Activated T-cell treated with anti-CD3 and anti-CD28 coated beads for 48 hours (primary cell): ENCODE results near the gene NETO1.

Experiments
- DNase-seq: peaks from one replicate; pipeline ENCODE4 v3.0.0-alpha.2; 2020; ENCODE audit warnings: low read depth

The NETO1 gene

DNA sequence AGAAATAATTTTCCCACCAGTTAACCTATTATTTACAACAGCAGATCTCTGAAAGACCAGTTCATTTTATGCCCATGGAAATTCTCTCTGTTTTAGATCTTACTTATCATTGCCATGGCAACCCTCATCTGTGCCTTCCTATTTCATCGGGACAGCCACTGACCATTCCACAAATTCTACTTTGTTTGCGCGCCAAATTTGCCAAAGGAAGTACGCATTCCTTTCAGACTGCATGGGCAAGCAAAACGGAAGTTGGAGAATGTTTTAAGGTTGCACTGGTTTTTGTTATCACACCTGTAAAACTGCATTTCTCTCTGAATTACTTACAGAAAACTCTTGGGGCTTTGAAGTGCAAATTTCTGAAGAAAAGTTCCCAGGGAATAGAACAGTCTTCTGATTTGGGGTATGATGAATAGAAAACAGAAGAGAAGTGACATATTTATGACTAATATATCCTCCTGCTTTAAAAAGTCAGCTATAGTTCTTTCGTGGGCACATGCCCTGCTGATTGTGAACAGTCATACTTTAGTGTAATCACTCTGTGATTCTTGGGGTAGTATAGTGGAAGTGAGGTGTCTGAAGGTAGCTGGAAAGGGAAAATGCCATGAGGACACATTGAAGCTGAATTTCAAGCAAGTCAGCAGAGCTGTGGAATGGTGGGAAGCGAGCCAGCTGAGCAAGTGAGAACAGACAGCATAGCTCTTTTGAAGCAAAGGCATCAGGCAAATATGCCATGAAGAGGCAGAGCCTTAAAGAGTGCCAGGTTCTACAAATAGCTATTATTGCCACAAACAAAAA is 20.9 kb downstream of the NETO1 start:
- DNase-seq = no peak

DNA sequence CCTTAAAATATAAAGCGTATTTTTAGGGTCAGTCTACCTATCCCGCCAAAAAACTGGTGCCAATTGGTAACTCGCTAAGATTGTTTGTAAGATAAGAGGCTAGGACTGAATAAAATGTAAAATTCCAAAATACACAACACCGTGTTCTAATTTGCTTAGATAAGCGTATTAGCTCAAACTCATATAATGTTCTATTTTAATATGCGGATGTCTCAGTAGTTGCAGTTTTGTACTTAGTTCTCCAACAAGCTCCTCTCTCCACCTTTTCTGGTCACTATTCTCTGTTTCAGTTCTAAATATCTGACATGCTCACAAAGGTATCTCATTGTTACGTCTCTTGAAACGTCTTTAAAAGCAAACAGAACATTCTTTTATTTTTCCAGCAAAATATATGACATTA is 24.0 kb downstream of the NETO1 start:
- no peak for DNase-seq

DNA sequence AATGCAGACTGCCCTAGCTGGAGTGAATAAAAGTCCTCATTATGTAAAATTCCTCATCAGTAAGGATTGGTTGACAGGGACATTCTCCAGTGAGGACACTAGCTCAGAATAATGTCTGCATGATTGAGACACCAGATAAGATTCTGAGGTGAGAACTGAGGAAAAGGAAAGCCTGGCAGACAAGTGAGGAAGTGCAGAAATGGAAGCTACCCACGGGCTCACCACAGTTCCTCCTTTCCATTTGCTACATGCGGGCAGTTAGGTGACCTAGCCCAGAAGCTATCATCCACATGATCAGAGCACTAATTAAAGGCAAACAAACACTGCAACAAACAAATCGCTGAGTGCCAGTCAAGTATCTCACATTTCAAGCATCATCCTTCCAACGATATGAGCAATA is 27.7 kb downstream of the NETO1 start:
- DNase-seq = no peak

DNA sequence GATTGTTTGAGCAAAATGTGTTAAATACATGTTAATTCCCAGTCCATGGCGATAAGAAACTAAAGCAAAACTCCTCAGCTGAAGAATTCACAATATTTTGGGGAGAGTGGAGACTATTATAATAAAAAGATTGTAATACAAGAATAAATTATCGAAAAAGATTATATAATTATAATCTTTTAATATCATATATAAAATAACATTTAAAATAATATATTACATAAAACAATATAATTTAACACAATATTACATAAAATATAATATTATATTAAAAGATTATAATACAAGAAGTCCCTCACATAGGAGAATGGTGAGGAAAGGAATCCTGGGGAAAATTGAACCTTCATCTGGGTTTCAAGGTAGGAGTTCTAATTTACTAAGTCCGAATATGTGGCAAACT is 33.1 kb downstream of the NETO1 start:
- no peak for DNase-seq

DNA sequence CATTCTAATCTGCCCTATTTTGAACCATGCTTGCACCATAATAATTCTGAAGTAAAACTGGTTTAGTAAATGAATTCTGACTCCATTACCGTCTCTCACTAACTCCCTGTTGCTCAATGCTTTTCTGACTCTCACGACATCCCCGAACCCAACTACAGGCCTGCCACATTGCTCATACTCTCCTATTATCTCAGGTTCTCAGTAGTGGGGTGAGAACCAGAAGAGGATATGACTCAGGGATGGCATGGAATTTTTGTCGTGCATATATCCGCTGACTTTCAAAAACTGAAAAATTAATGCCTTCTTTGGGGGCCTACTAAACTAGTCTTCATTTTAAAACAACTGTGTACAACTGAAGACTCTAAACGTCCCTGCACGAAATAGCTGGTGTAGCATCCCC is 34.3 kb downstream of the NETO1 start:
- DNase-seq = no peak

DNA sequence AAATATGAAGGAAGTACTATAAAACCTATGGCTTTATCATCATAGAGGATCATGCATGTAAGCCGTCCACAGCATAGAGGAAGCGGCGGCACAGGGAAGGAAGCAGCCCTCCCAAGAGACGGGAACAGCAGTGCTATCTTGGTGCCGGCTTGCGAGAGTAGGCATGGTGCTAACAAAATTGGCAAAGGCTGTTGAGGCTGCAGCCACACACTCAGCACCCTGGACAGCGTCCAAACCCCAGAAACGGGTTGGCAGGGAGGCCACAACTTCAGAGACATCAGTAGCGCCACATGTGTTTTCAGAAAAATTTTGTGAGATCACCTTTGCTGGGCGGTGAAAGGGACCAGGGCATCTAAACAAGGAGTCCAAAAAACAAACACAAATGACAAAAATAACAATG is 37.7 kb downstream of the NETO1 start:
- no peak for DNase-seq

DNA sequence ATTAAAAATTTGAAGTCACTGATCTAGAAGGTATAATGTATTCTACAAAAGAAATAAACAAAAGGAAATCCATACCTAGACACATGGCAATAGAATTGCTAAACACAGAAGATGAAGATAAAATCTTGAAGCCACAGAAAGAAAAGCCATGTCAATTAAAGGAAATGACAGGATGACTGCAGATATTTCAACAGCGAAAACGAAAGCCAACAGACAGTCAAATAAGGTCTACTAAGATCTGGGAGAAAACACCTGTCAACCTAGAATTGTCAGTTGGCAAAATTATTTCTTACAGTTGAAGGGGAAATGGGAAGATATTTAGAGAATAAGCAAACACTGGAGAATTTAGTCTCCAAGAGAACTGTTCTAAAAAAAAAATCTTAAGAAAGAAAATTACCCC is 39.2 kb downstream of the NETO1 start:
- DNase-seq = no peak

DNA sequence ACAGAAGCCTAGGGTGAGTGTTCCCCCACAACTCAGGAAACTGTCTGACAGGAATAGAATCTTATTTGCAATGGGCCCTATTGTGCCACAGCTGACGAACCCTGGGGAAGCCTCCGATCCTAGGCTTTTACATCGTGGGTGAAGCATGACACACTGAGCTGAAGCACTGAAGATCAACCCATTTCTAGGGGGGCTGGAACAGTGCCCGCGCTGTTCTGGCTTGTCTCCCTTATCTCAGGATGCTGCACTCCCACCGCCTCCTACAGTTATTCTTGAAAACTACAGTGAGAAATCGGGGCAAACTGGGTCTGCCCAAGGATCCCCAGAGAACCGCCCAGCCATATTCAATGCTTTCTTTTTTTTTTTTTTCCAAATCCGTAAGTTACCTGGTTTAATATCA is 41.1 kb downstream of the NETO1 start:
- no peak for DNase-seq

DNA sequence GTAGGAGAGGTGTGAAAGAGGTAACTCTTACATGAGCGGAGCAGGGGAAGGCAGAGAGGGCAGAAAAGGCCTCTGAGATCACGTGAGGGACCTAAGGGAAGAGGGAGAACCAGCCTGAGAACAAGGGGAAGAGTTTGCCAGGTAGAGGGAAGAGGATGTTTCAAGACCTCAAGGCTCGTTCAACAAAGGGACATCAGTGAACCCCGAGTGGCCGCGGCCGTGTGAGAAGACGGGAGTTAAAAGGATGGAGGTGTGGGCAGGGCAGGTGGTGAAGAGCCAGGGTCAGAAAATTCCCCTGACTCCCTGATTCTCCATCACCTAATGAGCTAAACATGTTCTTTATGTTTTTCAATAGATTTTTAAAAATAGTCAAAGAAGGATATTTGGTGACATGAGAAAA is 44.4 kb downstream of the NETO1 start:
- no peak for DNase-seq

DNA sequence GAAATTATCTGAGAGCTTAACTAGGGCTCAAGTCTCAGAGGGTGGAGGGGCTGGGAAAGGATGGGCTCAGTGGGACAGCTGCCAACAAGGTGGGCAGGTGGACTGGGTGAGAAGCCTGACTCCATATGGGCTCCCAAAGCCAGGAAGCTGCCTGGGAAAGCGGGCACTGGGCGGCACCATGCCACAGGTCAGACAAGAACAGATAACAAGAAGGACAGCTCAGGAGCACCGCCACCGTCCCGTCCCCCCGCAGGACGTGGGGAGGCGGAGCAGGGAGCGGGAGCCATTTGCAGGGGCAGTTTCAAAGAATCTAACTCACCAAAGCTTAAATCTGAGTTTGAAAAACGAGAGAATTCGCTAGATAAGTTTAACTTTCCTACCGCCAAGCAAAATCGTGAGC is 45.6 kb downstream of the NETO1 start:
- no peak for DNase-seq

DNA sequence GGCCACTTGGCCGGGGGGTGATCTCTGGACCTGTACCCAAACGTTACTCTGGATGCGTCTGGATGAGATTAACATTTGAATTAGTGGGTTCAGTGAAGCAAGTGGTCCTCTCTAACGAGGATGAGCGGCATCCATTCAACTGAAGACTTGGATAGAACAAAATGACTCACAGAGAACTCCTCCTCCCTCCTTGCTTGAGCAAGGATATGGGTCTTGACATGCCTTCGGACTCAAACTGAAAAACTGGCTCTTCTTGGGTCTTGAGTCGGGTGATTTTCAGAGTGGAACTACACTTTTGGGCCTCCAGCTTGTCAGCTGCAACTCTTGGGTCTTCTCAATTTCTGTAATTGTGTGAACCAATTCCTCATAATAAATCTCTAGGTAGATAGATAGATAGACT is 47.2 kb downstream of the NETO1 start:
- DNase-seq = no peak

DNA sequence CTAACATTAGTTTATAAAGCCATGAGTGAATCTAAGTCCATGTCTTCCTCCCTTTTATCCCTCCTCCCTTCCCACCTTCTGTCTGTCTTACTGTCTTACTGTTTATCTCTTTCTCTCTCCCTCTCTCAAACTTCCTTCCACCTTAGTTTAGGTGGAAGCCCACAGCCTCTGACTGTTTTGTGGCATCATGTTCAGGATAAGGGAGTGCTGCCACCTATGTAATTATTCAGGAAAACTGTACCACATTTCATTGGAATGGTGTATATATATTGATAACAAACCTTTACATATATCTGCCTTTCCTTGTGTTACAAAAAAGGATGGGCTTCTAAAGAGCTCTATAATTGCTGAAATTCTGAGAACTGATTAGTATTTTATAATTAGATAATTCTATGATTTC is 48.7 kb downstream of the NETO1 start:
- no peak for DNase-seq

DNA sequence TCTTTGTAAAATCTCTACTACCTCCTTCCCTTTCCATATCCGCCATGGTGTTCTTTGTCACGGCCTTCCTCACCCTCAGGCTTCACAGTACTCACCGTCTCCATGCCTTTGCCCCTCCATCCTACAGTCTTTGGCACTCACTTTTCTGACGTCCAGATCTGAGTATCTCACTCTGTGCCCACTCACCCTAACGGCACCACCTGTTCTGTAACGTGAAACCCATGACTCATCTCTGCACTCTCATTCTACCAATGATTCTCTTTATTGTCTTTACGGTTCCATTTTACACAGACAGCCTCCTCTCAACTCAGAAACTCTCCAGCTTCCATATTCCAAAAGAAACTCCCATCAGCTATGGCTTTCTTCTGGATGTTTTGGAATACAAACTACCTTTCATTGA is 56.7 kb downstream of the NETO1 start:
- DNase-seq = no peak

DNA sequence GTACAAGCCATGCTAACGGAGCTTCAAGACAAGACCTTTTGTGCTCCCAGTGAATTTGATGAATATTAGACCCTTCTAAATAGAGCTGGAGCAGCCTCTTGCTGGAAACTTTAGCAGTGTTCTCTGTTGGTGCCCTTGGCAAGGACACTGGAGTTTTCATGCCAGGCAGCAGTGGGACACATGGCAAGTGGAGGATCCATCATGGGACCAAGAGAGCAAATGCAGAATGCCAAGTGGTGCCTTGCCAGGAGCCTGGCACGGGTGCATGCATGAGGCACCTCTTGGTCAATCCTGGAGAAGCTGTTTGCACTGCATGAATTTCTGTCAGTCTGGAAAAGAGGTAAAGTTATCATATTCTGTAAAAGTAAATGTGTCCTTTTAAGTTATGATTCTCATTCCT is 59.1 kb downstream of the NETO1 start:
- DNase-seq = no peak

DNA sequence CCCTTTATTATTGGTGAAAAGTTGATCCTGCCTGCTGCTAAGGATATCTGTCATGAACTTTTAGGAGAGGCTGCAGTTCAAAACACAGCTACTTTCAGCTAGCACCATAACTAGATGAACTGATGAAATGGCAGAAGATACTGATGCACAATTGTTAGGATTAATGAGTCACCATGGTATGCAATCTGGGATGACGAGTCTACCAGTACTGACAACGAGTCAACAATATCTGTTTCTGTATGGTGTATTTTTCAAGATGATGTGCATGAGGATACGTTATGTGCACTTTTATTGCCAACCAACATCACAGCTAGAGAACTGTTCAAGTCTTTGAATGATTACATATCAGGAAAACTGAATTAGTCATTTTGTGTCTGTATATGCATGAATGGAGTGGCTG is 68.7 kb downstream of the NETO1 start:
- no peak for DNase-seq

DNA sequence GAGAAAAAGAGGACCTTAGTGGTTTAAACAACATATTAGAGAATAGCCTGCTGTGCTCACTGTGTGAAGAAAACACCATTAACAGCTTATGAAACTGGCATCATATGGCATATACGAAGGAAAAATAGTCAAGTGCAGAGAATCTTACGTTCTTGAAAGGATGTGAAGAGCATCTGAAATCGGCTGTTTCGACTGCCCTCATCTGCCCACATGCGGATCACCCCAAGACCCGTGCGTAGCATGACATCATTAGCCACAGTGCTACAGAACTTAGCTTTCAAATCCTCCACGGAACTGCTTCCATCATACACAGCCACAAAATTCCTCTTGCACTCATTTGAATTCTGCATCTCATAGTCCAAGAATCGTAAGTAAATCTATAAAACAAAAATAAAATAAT is 84.3 kb downstream of the NETO1 start:
- DNase-seq = no peak

DNA sequence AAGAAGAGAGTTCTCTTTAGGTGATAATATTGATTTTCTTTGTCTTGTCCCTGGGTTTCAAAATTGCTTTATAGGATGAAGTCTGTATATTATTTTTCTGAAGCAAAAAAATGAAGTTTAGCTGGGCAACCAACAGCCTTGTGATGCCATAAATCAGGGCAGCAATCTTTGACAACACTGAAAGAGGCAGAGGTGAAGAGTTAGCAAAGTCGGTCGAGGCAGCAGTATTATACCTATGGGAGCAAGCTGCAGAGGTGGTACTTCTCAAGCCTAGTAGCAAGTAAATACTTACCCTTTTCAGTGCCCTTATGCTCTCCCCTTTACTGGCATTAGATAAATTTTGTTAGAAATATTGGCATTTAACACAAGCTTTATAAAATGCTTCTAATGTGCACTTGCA is 92.9 kb downstream of the NETO1 start:
- DNase-seq = no peak

DNA sequence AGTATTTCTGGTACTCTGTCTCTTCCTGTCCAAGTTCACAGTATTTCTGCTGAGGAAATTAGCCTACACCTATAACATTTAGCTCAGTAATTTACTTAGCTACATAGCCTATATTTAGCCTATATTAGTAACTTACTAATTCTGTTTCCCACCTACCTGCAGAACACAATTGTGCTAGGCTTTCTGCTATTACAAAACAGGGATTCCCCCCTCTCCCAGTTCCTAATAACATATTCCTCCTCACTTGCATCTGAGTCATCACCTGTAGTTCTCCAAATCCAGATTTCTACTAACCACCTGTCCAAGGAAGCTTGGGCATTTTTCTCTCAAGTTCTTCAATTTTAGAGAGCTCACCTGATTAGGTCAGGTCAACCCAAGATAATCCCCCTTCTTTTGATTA is 94.9 kb downstream of the NETO1 start:
- DNase-seq = no peak

DNA sequence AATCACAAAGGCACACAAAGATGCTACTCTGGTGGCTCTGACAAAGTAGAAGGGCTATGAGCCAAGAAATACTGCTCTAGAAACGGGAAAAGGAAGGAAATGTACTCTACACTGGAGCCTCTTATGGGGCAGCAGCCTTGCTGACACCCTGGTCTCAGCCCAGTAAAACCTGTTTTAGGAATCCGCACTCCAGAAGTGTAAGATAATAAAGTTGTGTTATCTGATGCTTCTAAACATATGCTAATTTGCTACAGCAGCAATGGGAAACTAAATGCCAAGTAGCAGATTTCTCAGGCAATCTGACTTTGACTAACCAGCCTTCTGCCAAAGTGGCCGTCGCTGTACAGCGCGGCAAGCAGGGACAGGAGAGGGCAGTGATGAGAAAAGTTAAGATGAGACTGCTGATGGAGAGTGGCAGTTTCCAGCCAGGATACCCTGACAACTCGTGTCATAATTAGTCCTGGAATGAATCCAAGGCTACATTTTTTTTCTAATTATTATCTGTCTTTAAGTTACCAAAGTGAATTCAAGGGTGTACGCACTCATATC is 99.0 kb downstream of the NETO1 start:
- no peak for DNase-seq

DNA sequence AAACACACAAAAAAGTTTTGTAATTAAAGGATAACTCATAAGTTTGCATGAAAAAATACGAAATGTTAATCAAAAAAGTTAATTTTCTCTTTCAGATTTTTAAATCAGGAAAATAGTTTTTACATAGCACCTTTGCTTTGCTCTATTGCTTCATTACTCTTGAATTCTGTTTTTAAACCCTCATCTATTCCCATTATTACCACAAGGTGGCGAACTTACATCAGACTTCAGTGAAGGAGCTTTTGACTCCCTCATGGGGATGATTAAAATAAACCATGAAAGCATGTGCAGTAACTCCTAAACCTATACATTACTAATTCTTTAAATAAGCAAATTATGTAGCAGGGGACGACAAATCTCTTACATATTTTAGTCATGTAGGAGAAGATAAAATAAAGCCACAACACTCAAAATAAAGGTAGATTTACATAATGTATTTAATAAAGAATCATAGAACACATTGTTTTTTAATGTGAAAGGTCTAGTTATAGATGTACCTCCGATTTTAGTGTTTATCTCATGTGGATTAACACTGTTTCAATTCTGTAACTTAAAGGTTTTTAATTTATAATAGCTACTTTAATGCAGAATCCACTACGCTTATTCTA is 105.2 kb downstream of the NETO1 start:
- no peak for DNase-seq

DNA sequence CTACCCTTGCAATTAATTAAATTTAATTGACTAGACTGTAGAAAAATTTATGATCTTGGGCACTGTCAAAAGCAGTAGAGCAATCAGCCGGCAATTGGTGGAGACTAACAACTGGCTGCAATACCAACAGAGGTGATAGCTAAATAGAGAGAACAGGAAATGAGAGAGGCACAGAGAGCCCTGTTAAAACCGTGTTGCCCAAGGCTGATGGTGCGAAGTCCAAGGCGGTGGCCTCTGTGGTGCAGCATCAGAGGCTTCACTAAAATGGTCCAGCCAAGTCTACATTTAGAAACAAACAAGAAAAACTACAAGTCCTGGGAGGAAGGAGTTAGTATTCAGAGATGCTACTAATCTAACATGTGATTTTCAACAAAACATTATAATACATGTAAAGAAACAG is 115.6 kb downstream of the NETO1 start:
- DNase-seq = no peak

DNA sequence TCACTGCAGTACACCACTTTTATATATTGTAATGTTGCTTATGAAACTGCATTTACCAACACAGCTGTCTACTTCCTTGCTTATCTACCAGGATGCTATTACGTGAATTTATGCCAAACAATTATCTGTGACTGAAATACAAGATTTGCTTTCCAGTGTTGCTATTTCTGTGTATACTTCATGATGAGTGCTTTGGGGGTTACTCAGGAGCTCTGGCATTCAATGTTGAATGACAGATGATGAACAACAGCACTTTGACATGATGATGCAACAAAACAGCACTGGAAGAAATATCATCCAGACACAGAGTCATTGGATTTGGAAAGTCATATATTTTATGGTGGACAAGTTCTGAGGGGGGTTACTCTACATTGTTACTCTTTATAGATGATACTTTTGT is 125.8 kb downstream of the NETO1 start:
- no peak for DNase-seq

DNA sequence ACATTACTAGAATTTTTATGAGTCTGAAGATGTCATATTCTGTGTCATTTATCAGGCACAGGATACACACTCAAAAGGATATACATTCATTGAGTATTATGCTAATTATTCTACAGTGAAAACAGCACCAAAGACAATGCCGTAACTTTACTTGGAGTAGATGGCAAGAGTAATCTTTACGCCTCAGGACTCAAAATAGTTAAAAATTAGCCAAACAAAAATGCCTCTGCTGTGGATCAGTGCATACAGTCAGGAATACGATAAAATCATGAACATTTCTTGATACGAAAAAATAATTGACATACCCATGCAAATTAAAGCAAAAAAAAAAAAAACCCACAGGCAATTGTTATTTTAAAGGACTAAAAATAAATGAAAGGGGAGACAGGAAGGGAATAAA is 129.7 kb downstream of the NETO1 start:
- DNase-seq = no peak

DNA sequence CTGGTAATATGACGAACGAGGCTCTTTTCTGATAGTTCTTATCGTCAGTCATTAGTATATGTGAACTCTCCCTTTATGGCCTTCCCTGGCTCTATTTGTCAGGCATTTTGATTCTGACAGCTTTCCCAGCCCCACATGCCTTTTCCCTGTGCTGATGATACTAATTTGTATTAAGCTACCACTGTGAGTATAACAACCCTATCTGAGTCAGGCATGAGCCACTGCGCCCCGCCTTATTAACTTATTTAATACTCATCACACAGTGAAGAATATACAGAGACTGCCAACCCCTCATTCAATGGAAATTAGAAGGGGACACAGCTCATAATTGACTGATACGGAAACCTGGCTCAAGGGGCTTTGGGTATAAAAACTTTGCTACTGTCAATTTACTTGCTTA is 140.0 kb downstream of the NETO1 start:
- no peak for DNase-seq
